Spleen (tissue), 11 donors: ENCODE results near the gene B3GAT1. TPM values are rescaled to one million over a fixed set of nuclear protein-coding genes. Genes with fewer than 3 reads are reported as not detected.

Experiments used
- DNase-seq: peaks from one replicate; pipeline ENCODE4 v3.0.0-alpha.2; 2020
- H3K27ac ChIP-seq, 8 donors: fragments of 200-600 bp; sonication (generic) in 7 of 8; 1 replicate in 4 of 8; 2 replicates in 4 of 8; pipeline versions ENCODE4 v1.5.0 to v1.8.0; 2016 to 2021; ENCODE audit warnings: inconsistent platforms in 4 of 8, mild to moderate bottlenecking in 4 of 8, moderate library complexity in 1 of 8
- H3K27me3 ChIP-seq, 7 donors: fragments of 200-600 bp; sonication (generic) in 6 of 7; replicated peaks in 1 of 7; 1 replicate in 4 of 7; 2 replicates in 3 of 7; pipeline versions ENCODE4 v1.5.0 to v1.8.0; 2016 to 2021; ENCODE audit warnings: inconsistent platforms in 3 of 7, mild to moderate bottlenecking in 1 of 7
- H3K36me3 ChIP-seq, 6 donors: fragments of 200-600 bp; sonication (generic) in 5 of 6; 1 replicate in 4 of 6; 2 replicates in 2 of 6; pipeline versions ENCODE4 v1.5.0 to v1.8.0; 2016 to 2021; ENCODE audit warnings: inconsistent platforms in 2 of 6
- H3K4me1 ChIP-seq, 6 donors: fragments of 200-600 bp; sonication (generic) in 5 of 6; 1 replicate in 3 of 6; 2 replicates in 3 of 6; pipeline versions ENCODE4 v1.5.0 to v1.8.0; 2016 to 2021; ENCODE audit warnings: inconsistent platforms in 3 of 6
- H3K4me3 ChIP-seq, 8 donors: fragments of 200-600 bp; sonication (generic) in 7 of 8; 1 replicate in 4 of 8; 2 replicates in 4 of 8; pipeline versions ENCODE4 v1.5.0 to v1.8.0; 2016 to 2021; ENCODE audit warnings: inconsistent platforms in 4 of 8, mild to moderate bottlenecking in 4 of 8, moderate library complexity in 2 of 8
- H3K9me3 ChIP-seq, 8 donors: fragments of 200-600 bp; sonication (generic) in 7 of 8; 1 replicate in 4 of 8; 2 replicates in 4 of 8; pipeline versions ENCODE4 v1.5.0 to v1.8.0; 2016 to 2021; ENCODE audit warnings: inconsistent platforms in 4 of 8
- CTCF ChIP-seq, 11 experiments: fragments of 200-600 bp in 7 of 11; fragments of 450-650 bp in 4 of 11; sonication (generic) in 4 of 11; IDR thresholded peaks in 8 of 11; conservative IDR thresholded peaks in 3 of 11; 1 replicate in 7 of 11; 2 replicates in 4 of 11; pipeline versions ENCODE4 v1.4.0 to v1.8.0; 2016 to 2021; ENCODE audit warnings: antibody characterized with exemption in 11 of 11, inconsistent platforms in 4 of 11, mild to moderate bottlenecking in 1 of 11
- POLR2A ChIP-seq, 3 donors: fragments of 450-650 bp; IDR thresholded peaks; one replicate each; pipeline ENCODE4 v1.5.1; 2017; ENCODE audit warnings: antibody characterized with exemption in 3 of 3, mild to moderate bottlenecking in 1 of 3
- POLR2AphosphoS5 ChIP-seq, 3 donors: sonication (generic); formaldehyde crosslinking; IDR thresholded peaks; one replicate each; pipeline ENCODE4 v1.5.1; 2017; ENCODE audit warnings: antibody characterized with exemption in 3 of 3
- WGBS, 5 donors: extraction: QIAGEN DNeasy Blood & Tissue Kit in 3 of 5; methylation state at CpG; one replicate each; pipeline versions ENCODE4 v1.1.5 to v1.1.7; 2013 to 2018; 5-methylcytosine and 5-hydroxymethylcytosine counted together
- intact Hi-C: fragments of 100-400 bp; cut with DNase I; formaldehyde crosslinking; loops from one replicate; pipeline ENCODE4 v1.15.0; 2023; ENCODE audit warnings: low total_unique reads
- polyA plus RNA-seq, 3 donors: library from polyadenylated mRNA; stranded (reverse); fragments of 200-250 nt; gene quantifications; one replicate each; pipeline ENCODE4 v1.2.1, GENCODE V29; 2013
- total RNA-seq, 7 donors: library from RNA; depleted of rRNA in 3 of 7; stranded (reverse); fragments of >200 nt in 3 of 7; fragmentation: NEBNext Ultra II Directional in 4 of 7; extraction: Animal tissue kit (Norgen Biotek cat#: 25700) in 4 of 7; gene quantifications; one replicate each; pipeline versions ENCODE4 v1.1.0 to v1.2.1, GENCODE V29; 2016 to 2021
- donor health status: healthy with polysubstance abuse.
- donor health status: DM: no; HTN: no; CAD: no; lungs with moderate emphysema.
- donor health status: DM: no; HTN: no; CAD: no.
- donor health status: Bipolar disorder and iron deficiency.
- donor health status: healthy.
- donor health status: DM: no; HTN: no; CAD: no.
- donor health status: DM: yes; HTN: yes; CAD: no.

B3GAT1 gene
- total and polyA plus RNA-seq, 10 donors: 0.43 to 4.0 (median 1.6) TPM

GRCh38 chr11:134440851-134441250 lies 28.8 kb upstream of the B3GAT1 start:
- Histone ChIP-seq H3K27me3 (peaks cover 0 to 32% (median 0%) of the 10 kb centered on the region in 7 donors), H3K4me1 (no peaks in the 10 kb centered on the region), H3K27ac (no peak overlapping the region), H3K4me3 (no peak overlapping the region), H3K9me3 (no peaks in the 10 kb centered on the region), H3K36me3 (no peaks in the 10 kb centered on the region)
- WGBS, 5 donors: 81 to 94% (median 84%) methylated on average over 4 of the region's 4 CpGs
- intact Hi-C loops: no loop called here
- no peak for TF ChIP-seq POLR2AphosphoS5 (IDR thresholded peaks at IDR 0.05)
- no peak for TF ChIP-seq CTCF (IDR thresholded peaks at IDR 0.05 in 8 of 11, conservative IDR thresholded peaks at IDR 0.05 in 3 of 11)
- TF ChIP-seq POLR2A (IDR thresholded peaks at IDR 0.05): no peak
- DNase-seq: no peak

GRCh38 chr11:134438542-134439537 lies 26.8 kb upstream of the B3GAT1 start:
- Histone ChIP-seq H3K9me3 (no peaks in the 10 kb centered on the region), H3K4me3 (no peak overlapping the region), H3K27ac (no peak overlapping the region), H3K27me3 (peaks cover 0 to 40% (median 0%) of the 10 kb centered on the region in 7 donors), H3K36me3 (no peaks in the 10 kb centered on the region), H3K4me1 (no peaks in the 10 kb centered on the region)
- no peak for DNase-seq
- TF ChIP-seq POLR2A (IDR thresholded peaks at IDR 0.05) (no peak), CTCF (IDR thresholded peaks at IDR 0.05 in 8 of 11, conservative IDR thresholded peaks at IDR 0.05 in 3 of 11) (no peak), POLR2AphosphoS5 (IDR thresholded peaks at IDR 0.05) (no peak)
- intact Hi-C loops: no loop called here
- WGBS, 5 donors: 70 to 81% (median 72%) methylated on average over 17 to 21 of the region's 21 CpGs

GRCh38 chr11:134437821-134438220 lies 25.8 kb upstream of the B3GAT1 start:
- no peak for DNase-seq
- Histone ChIP-seq H3K9me3 (no peaks in the 10 kb centered on the region), H3K27me3 (peaks cover 0 to 40% (median 0%) of the 10 kb centered on the region in 7 donors), H3K36me3 (no peaks in the 10 kb centered on the region), H3K27ac (no peak overlapping the region), H3K4me3 (no peak overlapping the region), H3K4me1 (no peaks in the 10 kb centered on the region)
- WGBS, 5 donors: 75 to 86% (median 81%) methylated on average over 8 to 9 of the region's 9 CpGs
- TF ChIP-seq CTCF (IDR thresholded peaks at IDR 0.05 in 8 of 11, conservative IDR thresholded peaks at IDR 0.05 in 3 of 11) (no peak), POLR2A (IDR thresholded peaks at IDR 0.05) (no peak), POLR2AphosphoS5 (IDR thresholded peaks at IDR 0.05) (no peak)
- intact Hi-C loops: no loop called here

GRCh38 chr11:134436781-134437180 lies 24.7 kb upstream of the B3GAT1 start:
- Histone ChIP-seq H3K27ac (no peak overlapping the region), H3K4me1 (no peaks in the 10 kb centered on the region), H3K27me3 (peaks cover 0 to 30% (median 0%) of the 10 kb centered on the region in 7 donors), H3K4me3 (no peak overlapping the region), H3K36me3 (no peaks in the 10 kb centered on the region), H3K9me3 (no peaks in the 10 kb centered on the region)
- intact Hi-C loops: no loop called here
- 89 to 96% (median 91%) methylated on average over 6 to 10 of the region's 10 CpGs for WGBS, 5 donors
- TF ChIP-seq POLR2A (IDR thresholded peaks at IDR 0.05) (no peak), POLR2AphosphoS5 (IDR thresholded peaks at IDR 0.05) (no peak), CTCF (IDR thresholded peaks at IDR 0.05 in 8 of 11, conservative IDR thresholded peaks at IDR 0.05 in 3 of 11) (no peak)
- DNase-seq: no peak
